GM12874 (cell line): ENCODE data around the gene AQP9.

Experiments used
- TF ChIP-seq, protein P1 (sequence below): IDR thresholded peaks from 2 replicates; pipeline ENCODE4 v1.5.1; 2011; ENCODE audit warnings: low read depth, mild to moderate bottlenecking, control low read depth, low read length, moderate library complexity; ENCODE audit not compliant: insufficient read depth

AQP9 gene

DNA sequence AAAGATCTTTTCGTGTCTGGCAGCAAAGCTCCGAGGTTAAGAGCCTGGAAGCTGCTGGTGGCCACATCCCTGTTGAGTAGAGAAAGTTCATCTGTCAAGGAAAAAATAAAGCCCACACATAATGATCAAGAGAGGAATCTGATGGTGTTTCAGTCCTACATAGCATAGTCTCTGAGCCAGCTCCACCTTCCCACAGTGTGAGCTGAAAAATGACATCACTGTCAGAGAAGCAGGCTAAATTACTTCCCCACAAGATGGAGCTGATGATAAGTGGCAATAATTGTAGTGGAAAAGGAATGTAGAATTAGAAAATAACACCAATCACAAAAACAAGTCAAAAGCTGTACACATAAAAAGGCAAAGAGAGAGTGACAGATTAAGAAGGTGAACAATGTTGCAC is 84.5 kb downstream of the AQP9 start:
- TF ChIP-seq, protein P1, sequence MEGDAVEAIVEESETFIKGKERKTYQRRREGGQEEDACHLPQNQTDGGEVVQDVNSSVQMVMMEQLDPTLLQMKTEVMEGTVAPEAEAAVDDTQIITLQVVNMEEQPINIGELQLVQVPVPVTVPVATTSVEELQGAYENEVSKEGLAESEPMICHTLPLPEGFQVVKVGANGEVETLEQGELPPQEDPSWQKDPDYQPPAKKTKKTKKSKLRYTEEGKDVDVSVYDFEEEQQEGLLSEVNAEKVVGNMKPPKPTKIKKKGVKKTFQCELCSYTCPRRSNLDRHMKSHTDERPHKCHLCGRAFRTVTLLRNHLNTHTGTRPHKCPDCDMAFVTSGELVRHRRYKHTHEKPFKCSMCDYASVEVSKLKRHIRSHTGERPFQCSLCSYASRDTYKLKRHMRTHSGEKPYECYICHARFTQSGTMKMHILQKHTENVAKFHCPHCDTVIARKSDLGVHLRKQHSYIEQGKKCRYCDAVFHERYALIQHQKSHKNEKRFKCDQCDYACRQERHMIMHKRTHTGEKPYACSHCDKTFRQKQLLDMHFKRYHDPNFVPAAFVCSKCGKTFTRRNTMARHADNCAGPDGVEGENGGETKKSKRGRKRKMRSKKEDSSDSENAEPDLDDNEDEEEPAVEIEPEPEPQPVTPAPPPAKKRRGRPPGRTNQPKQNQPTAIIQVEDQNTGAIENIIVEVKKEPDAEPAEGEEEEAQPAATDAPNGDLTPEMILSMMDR: no peak

DNA sequence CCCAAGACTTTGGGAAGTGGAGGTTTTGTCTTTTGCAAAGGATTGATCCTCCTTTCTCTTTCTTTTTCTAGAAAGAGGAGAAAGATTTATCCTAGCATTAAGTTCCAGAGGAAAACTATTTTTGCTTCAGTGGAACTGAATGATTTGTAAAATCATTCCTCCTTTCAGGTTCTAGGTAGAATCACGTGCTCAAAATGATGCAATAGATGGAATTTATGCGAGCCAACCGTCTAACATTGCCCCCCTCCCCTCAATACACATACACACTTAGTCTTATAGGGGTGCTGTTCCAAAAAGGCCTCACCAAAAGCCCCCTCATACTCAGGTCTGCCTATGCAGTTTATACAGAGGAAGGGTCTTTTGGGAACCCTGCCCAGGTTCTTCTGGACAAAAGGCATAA is 85.3 kb downstream of the AQP9 start:
- TF ChIP-seq, protein P1: no peak

DNA sequence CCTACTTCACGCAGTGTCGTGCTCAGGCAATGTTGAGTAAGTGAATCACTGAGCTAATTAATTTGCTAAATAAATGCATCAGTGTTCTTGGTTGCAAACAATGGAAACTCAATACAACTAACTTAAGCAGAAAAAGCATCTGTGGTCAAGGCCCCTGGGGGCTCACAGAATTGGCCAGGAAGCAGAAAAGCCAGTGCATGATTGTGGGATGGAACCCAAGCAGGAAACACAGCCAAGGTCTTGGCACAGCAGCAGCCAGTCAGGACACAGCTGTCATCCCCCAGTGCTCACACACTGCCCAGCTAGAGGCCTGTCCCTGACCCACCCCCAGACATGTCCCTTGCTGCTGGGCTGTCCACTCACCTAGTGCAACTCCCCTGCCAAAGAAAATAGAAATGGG is 85.9 kb downstream of the AQP9 start:
- TF ChIP-seq, protein P1: no peak

DNA sequence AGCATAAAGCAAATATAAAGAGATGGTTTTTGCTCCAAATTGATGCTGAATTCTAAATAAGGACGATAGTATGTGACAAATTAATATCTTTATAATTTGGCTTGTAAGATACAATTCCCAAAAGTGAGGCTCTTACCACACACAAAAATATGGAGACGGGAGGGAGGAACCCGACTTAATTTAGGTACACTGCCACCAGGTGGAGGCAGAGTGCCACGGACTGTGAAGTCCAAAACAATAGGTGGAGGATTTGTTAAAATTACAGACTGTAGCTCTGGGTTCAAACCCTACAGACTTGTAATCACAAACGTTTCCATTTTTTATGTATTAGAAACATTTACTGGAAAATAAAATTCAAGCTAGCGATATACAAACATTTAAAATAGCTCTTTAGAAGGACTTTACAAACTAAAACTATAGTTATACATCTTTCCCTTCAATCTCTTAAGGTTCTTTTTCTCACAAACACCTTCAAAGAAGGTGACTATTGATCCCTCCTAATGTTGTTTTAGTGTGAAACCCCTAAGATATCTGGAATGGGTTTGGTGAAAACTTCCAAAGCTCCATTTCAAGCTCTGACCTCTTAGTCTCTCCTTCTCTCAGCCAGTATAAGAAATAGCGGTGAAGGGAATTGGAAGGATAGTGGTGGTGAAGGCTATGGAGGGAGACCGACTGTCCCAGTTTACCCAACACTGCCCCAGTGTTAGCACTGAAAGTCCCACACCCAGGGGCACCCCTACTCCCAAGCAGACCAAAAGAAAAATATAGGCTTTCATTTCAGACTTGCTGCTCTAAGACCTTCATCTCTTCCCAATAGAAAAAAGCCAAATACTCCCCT is 89.7 kb downstream of the AQP9 start:
- TF ChIP-seq, protein P1: peak; percentile 66

DNA sequence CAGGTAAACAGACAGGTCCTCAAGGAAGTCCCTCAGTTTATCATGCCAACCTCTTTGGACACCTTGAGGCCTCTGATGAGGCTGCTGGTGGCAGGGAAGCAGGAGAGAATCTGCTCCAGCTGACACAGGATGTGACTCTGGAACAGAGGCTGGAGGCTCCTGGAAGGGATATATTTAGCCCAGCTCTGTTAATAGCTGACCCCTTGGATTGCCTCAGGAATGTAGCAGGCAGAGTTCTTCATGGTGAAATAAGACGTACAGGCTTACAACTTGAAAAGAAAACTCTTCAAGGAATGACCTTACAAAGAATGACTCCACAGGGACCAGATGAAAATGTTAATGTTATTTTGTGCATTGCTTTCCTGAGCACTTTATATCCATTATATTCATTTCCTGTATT is 90.5 kb downstream of the AQP9 start:
- TF ChIP-seq, protein P1: no peak

DNA sequence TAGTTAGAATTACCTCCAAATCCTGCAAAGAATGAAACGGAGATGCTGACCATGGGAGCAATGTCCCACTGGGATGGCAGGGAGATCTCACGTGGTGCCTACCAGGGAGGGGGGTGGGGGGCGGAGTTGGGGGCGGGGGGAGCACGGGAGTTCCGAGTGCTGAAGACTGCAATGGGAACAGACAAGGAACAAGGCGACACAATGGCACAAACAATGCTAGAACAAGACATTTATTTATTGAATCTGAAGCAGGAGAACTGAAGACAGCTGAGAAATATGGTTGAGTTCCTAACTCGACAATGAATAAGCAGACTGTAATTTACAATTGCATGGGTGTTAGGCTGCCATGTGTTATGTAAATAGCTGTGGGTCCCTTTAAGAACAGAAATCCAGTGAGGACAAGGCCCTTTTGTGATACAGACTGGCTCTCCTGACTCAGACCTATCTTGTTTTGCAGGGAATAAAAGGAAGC is 91.2 kb downstream of the AQP9 start:
- TF ChIP-seq, protein P1: no peak

DNA sequence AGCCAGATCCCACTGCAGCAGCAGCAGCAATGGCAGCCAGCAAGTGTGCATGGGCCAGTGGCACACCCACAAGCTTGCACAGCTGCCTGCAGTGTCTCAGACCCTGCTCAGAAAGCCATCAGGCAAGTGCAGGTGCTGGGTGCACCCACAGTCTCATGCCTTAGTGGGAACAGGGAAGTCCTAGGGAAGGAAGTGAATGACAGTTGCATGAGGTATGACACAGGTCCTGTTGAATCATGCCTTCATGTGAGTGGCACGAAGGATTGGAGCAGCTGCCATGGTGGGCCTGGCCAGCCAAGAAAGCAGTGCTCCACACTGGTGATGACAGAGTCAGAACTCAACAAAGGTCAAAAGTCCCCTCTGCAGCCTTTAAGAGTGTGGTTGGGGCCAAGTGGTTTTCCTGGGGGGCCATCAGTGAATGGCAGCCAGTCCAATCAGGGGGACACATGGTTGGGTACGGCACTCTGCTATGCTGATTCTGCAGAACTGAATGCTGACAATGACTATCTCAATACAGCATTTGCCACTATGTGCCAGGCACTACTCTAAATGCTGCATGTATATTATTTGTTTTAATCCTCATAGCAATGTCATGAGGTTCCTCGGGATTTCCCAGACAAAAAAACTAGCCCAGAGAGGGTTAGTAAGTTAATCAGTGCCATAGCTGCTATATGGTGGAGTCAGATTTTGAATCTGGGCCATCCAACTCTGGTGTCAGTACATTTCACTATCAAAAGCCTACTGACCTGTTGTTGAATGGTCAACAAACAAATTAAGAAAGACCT is 94.3 kb downstream of the AQP9 start:
- TF ChIP-seq, protein P1: no peak
